Endothelial cell (in vitro differentiated cells): ENCODE data around the gene MYH11. TPM values are rescaled to one million over a fixed set of nuclear protein-coding genes. Genes with fewer than 3 reads are reported as not detected.

ENCODE experiments used
- DNase-seq: peaks from one replicate; pipeline ENCODE4 v3.0.0; 2021; ENCODE audit warnings: low spot score
- H3K27ac Mint-ChIP-seq: one replicate; pipeline ENCODE4 v1.8.0; 2021; ENCODE audit warnings: mixed read lengths, inconsistent platforms; ENCODE audit not compliant: unreplicated experiment
- H3K27me3 Mint-ChIP-seq: one replicate; pipeline ENCODE4 v1.8.0; 2021; ENCODE audit warnings: mild to moderate bottlenecking, moderate library complexity, mixed read lengths, inconsistent platforms; ENCODE audit not compliant: unreplicated experiment
- H3K36me3 Mint-ChIP-seq: one replicate; pipeline ENCODE4 v1.8.0; 2021; ENCODE audit warnings: mild to moderate bottlenecking, low read depth, mixed read lengths, inconsistent platforms; ENCODE audit not compliant: unreplicated experiment
- H3K4me1 Mint-ChIP-seq: one replicate; pipeline ENCODE4 v1.8.0; 2021; ENCODE audit warnings: mild to moderate bottlenecking, mixed read lengths, inconsistent platforms; ENCODE audit not compliant: unreplicated experiment
- H3K4me3 Mint-ChIP-seq: one replicate; pipeline ENCODE4 v1.8.0; 2021; ENCODE audit warnings: mild to moderate bottlenecking, mixed read lengths, inconsistent platforms; ENCODE audit not compliant: unreplicated experiment
- H3K9me3 Mint-ChIP-seq: one replicate; pipeline ENCODE4 v1.8.0; 2021; ENCODE audit warnings: mixed read lengths, inconsistent platforms; ENCODE audit not compliant: unreplicated experiment
- total RNA-seq: library from RNA; stranded (reverse); fragmentation: NEBNext Ultra II Directional; extraction: Animal tissue kit (Norgen Biotek cat#: 25700); gene quantifications from one replicate; pipeline ENCODE4 v1.2.1, GENCODE V29; 2021; ENCODE audit not compliant: unreplicated experiment
- TF ChIP-seq, protein P1 (sequence below): fragments of 200-600 bp; sonication (generic); IDR thresholded peaks from one replicate; pipeline ENCODE4 v1.5.0; 2021; ENCODE audit warnings: antibody characterized with exemption; ENCODE audit not compliant: unreplicated experiment

The MYH11 gene
- total RNA-seq, 1 donor from 2014 or later = 0.51 TPM

GRCh38 chr16:15760129-15760528 is 96.7 kb downstream of the MYH11 start:
- TF ChIP-seq, protein P1, sequence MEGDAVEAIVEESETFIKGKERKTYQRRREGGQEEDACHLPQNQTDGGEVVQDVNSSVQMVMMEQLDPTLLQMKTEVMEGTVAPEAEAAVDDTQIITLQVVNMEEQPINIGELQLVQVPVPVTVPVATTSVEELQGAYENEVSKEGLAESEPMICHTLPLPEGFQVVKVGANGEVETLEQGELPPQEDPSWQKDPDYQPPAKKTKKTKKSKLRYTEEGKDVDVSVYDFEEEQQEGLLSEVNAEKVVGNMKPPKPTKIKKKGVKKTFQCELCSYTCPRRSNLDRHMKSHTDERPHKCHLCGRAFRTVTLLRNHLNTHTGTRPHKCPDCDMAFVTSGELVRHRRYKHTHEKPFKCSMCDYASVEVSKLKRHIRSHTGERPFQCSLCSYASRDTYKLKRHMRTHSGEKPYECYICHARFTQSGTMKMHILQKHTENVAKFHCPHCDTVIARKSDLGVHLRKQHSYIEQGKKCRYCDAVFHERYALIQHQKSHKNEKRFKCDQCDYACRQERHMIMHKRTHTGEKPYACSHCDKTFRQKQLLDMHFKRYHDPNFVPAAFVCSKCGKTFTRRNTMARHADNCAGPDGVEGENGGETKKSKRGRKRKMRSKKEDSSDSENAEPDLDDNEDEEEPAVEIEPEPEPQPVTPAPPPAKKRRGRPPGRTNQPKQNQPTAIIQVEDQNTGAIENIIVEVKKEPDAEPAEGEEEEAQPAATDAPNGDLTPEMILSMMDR = no peak
- H3K27ac Mint-ChIP-seq = no peak overlapping the region
- H3K9me3 Mint-ChIP-seq = no peaks in the 10 kb centered on the region
- H3K27me3 Mint-ChIP-seq = no peaks in the 10 kb centered on the region
- no peaks in the 10 kb centered on the region for H3K36me3 Mint-ChIP-seq
- H3K4me1 Mint-ChIP-seq = no peaks in the 10 kb centered on the region
- DNase-seq = no peak
- no peak overlapping the region for H3K4me3 Mint-ChIP-seq

DNA sequence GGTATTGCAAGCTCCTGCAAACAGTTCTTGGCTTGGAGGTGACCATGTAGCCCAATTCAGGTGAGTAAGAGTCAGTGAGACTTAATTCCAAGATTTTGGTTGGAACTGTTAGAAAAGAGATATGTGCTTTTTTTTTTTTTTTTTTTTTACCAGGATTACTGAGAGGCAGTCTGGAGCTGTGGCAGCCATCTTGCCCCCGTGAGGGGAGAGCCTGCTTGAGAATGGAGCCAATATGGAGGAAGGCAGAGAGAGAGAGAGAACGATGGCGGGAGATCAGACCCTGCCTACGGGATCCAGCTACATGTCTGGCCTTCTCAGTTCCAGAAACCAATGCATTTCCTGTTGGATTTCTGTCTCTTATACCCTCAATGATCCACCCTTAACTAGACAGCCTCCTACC is 97.8 kb downstream of the MYH11 start:
- no peak for DNase-seq
- no peaks in the 10 kb centered on the region for H3K9me3 Mint-ChIP-seq
- H3K4me1 Mint-ChIP-seq = no peaks in the 10 kb centered on the region
- no peak overlapping the region for H3K4me3 Mint-ChIP-seq
- H3K36me3 Mint-ChIP-seq = no peaks in the 10 kb centered on the region
- no peaks in the 10 kb centered on the region for H3K27me3 Mint-ChIP-seq
- no peak overlapping the region for H3K27ac Mint-ChIP-seq
- TF ChIP-seq, protein P1 = no peak

- Mint-ChIP-seq H3K36me3 (no peaks in the 10 kb centered on the region), H3K4me1 (no peaks in the 10 kb centered on the region), H3K27me3 (no peaks in the 10 kb centered on the region), H3K27ac (no peak overlapping the region), H3K4me3 (no peak overlapping the region), H3K9me3 (no peaks in the 10 kb centered on the region)
- TF ChIP-seq, protein P1 = no peak
- no peak for DNase-seq
These were observed 99.1 kb downstream of the MYH11 start for GRCh38 chr16:15757630-15758251.

DNA sequence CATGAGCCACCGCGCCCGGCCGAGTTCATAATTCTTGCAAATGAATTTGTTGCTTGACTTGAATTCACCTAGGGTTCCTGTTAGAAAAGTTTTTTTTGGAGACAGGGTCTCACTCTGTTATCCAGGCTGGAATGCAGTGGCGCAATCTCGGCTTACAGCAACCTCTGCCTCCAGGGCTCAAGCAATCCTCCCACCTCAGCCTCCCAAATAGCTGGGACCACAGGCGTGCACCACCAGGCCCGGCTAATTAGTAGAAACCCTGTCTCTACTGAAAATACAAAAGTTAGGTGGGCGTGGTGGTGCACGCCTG is 99.8 kb downstream of the MYH11 start:
- H3K9me3 Mint-ChIP-seq = no peaks in the 10 kb centered on the region
- H3K27me3 Mint-ChIP-seq = no peaks in the 10 kb centered on the region
- H3K4me3 Mint-ChIP-seq = no peak overlapping the region
- no peak for DNase-seq
- TF ChIP-seq, protein P1 = no peak
- no peaks in the 10 kb centered on the region for H3K4me1 Mint-ChIP-seq
- no peak overlapping the region for H3K27ac Mint-ChIP-seq
- no peaks in the 10 kb centered on the region for H3K36me3 Mint-ChIP-seq

DNA sequence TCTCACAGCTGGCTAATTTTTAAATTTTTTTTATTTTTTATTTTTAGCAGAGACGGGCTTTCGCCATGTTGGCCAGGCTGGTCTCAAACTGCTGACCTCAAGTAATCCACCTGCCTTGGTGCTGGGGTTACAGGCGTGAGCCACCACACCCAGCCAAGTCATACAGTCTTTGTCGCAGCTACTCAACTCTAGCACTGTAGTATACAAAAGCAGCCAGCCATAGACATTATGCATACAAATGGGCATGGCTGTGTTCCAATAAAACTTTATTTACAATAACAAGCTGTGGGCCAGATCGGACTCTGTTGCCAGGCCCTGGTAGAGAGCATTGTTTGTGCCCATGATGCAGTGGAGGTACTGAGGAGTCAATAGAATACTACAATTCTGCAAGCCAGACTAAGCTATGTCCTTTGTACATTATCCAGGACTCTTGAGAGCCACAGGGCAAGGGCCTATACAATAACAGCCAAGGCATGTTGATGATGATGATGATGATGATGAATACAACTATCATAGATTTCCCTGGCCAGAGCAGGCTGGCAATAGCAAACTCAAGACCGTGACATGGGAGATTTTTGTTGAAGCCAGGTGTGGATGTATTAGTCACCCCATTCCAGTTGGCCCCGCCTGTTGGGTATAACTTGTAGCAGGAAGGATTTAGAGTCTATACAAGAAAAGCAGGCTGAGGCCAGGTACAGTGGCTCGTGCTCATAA is 101.8 kb downstream of the MYH11 start:
- Mint-ChIP-seq H3K9me3 (no peaks in the 10 kb centered on the region), H3K4me3 (no peak overlapping the region), H3K36me3 (no peaks in the 10 kb centered on the region), H3K27ac (no peak overlapping the region), H3K4me1 (no peaks in the 10 kb centered on the region), H3K27me3 (peaks cover 2% of the 10 kb centered on the region)
- TF ChIP-seq, protein P1 = no peak
- DNase-seq = no peak
